Testis (tissue), 3 donors: Measurements from ENCODE around the gene RMI1. TPM values are rescaled to one million over a fixed set of nuclear protein-coding genes. Genes with fewer than 3 reads are reported as not detected.

Source experiments
- DNase-seq: peaks from one replicate; pipeline ENCODE4 v3.0.0-alpha.2; 2019
- H3K27ac ChIP-seq, 2 donors: fragments of 200-600 bp; sonication (generic); one replicate each; pipeline ENCODE4 v1.5.1; 2019
- H3K27me3 ChIP-seq: fragments of 200-600 bp; sonication (generic); one replicate; pipeline ENCODE4 v1.5.1; 2019
- H3K36me3 ChIP-seq: fragments of 200-600 bp; sonication (generic); one replicate; pipeline ENCODE4 v1.5.1; 2017; ENCODE audit warnings: low read depth; ENCODE audit errors: missing control alignments
- H3K4me1 ChIP-seq: fragments of 200-600 bp; sonication (generic); one replicate; pipeline ENCODE4 v1.5.1; 2019
- H3K4me3 ChIP-seq, 2 donors: fragments of 200-600 bp; sonication (generic); one replicate each; pipeline ENCODE4 v1.5.1; 2017 to 2019
- H3K9me3 ChIP-seq: fragments of 200-600 bp; sonication (generic); one replicate; pipeline ENCODE4 v1.5.1; 2017
- CTCF ChIP-seq, 3 experiments: fragments of 450-650 bp in 2 of 3; fragments of 200-600 bp in 1 of 3; sonication (generic) in 1 of 3; IDR thresholded peaks; one replicate each; pipeline ENCODE4 v1.5.1; 2016 to 2019; ENCODE audit warnings: antibody characterized with exemption in 3 of 3, mild to moderate bottlenecking in 2 of 3, moderate library complexity in 1 of 3
- POLR2A ChIP-seq: fragments of 450-650 bp; IDR thresholded peaks from one replicate; pipeline ENCODE4 v1.6.1; 2017; ENCODE audit warnings: antibody characterized with exemption, mild to moderate bottlenecking, moderate library complexity
- WGBS, 2 donors: methylation state at CpG; one replicate each; pipeline ENCODE4 v1.1.5; 2018; 5-methylcytosine and 5-hydroxymethylcytosine counted together
- intact Hi-C: fragments of 100-400 bp; cut with DNase I; formaldehyde crosslinking; loops from one replicate; pipeline ENCODE4 v1.15.1; 2023; ENCODE audit warnings: low total_unique reads
- polyA plus RNA-seq: library from polyadenylated mRNA; stranded (reverse); fragments of 350-450 nt; fragmentation: Illumina TruSeq; extraction: RNeasy Lipid Tissue Mini Kit (QIAGEN cat#74804); gene quantifications from one replicate; pipeline ENCODE4 v1.2.3, GENCODE V29; 2014; ENCODE audit warnings: low read depth, low replicate concordance; ENCODE audit not compliant: insufficient read depth
- total RNA-seq, 2 donors: library from RNA; depleted of rRNA; stranded (reverse); fragments of >200 nt; gene quantifications; one replicate each; pipeline ENCODE4 v1.2.3, GENCODE V29; 2016

The RMI1 gene
- total and polyA plus RNA-seq, 3 donors from 2014 or later = 10.7 to 13.9 (median 12.0) TPM

DNA sequence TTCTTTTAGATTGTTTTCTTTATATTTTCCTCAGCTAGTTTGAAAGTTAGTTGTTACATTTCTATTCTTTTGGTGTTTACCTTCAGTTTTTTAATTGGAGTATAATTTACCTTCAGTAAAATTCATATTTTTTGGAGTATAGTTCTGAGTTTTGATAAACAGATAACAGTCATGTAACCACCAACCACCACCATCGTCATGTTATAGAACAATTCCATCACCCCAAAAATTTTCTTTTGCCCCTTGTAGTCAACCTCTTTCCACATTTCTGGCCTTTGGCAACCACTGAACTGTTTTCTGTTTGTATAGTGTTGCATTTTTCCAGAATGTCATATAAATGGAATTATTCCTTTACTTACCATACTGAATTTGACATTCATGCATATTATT lies 6.8 kb downstream of the RMI1 start:
- no peak for DNase-seq
- no peak overlapping the region for H3K27ac ChIP-seq
- H3K4me3 ChIP-seq = no peak overlapping the region
- 93 to 97% methylated on average over 1 of the region's 1 CpG for WGBS, 2 donors
- H3K36me3 ChIP-seq = no peaks in the 10 kb centered on the region
- intact Hi-C loops = no loop called here
- H3K27me3 ChIP-seq = no peaks in the 10 kb centered on the region
- no peak for TF ChIP-seq CTCF (IDR thresholded peaks at IDR 0.05)
- TF ChIP-seq POLR2A = no peak
- no peaks in the 10 kb centered on the region for H3K9me3 ChIP-seq
- no peaks in the 10 kb centered on the region for H3K4me1 ChIP-seq

- Histone ChIP-seq H3K9me3 (no peaks in the 10 kb centered on the region), H3K4me3 (no peak overlapping the region), H3K4me1 (no peaks in the 10 kb centered on the region), H3K36me3 (no peaks in the 10 kb centered on the region), H3K27me3 (no peaks in the 10 kb centered on the region), H3K27ac (no peak overlapping the region)
- WGBS, 2 donors = 85 to 86% methylated on average over 2 of the region's 2 CpGs
- intact Hi-C loops = no loop called here
- no peak for DNase-seq
- TF ChIP-seq CTCF (IDR thresholded peaks at IDR 0.05) (no peak), POLR2A (no peak)
These were observed 7.8 kb downstream of the RMI1 start for GRCh38 chr9:83988411-83988810.

DNA sequence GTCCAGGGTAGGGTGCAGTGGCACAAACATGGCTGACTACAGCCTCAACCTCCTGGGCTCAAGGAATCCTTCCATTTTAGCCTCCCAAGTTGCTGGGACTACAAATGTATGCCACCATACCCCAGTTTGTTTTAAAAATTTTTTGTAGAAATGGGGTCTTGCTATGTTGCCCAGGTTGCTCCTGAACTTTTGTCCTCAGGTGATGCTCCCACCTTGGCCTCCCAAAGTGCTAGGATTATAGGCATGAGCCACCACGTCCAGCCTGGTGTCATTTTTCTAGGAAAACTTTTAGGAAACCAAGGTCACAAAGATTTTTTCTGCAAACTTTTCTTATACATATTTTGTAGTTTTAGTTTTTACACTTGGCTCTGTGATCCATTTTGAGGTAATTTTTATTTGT lies 10.8 kb downstream of the RMI1 start:
- H3K4me1 ChIP-seq = no peaks in the 10 kb centered on the region
- no peak for DNase-seq
- TF ChIP-seq POLR2A (no peak), CTCF (IDR thresholded peaks at IDR 0.05) (no peak)
- intact Hi-C loops = no loop called here
- no peaks in the 10 kb centered on the region for H3K27me3 ChIP-seq
- H3K36me3 ChIP-seq = no peaks in the 10 kb centered on the region
- WGBS, 2 donors = 66 to 83% methylated on average over 1 of the region's 1 CpG
- no peak overlapping the region for H3K27ac ChIP-seq
- no peak overlapping the region for H3K4me3 ChIP-seq
- H3K9me3 ChIP-seq = no peaks in the 10 kb centered on the region

DNA sequence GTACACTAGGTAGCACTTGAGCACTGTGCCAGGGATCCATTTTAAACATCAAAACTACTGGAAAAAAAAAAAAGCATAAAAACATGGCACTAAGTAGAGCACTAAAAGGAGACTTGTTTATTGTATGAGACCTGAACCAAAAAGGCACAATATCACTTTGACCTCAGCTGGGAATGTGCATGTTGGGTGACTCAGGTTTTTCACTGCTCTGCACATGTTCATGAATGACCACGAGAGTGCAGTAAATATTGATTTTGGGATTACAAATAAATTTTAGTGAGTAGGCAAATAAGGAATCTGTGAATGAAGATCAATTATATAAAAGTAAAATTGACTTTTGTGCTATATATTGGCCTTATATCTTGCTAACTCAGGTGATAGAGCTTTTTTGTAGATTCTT lies 11.8 kb downstream of the RMI1 start:
- WGBS, 2 donors = 87 to 92% methylated on average over 1 of the region's 1 CpG
- H3K27me3 ChIP-seq = no peaks in the 10 kb centered on the region
- H3K9me3 ChIP-seq = no peaks in the 10 kb centered on the region
- intact Hi-C loops = no loop called here
- H3K4me3 ChIP-seq = no peak overlapping the region
- no peaks in the 10 kb centered on the region for H3K4me1 ChIP-seq
- H3K27ac ChIP-seq = no peak overlapping the region
- TF ChIP-seq CTCF (IDR thresholded peaks at IDR 0.05) (no peak), POLR2A (no peak)
- no peaks in the 10 kb centered on the region for H3K36me3 ChIP-seq
- DNase-seq = no peak

DNA sequence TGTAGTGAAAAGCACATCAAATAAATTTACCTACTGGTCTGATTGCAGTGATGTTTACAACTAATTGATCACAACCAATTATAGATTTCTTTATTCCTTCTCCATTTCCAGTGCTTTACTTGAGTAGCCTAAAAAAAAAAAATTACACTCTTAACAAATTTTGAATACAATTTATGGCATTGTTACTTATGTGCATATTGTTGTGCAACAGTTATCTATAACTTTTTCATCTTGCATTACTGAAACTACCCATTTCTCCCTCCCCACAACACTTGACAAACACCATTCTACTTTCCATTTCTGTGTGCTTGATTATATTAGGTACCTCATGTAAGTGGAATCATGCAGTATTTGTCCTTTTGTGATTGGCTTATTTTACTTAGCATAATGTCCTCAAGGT lies 12.3 kb downstream of the RMI1 start:
- no peak for TF ChIP-seq CTCF (IDR thresholded peaks at IDR 0.05)
- Histone ChIP-seq H3K27ac (no peak overlapping the region), H3K9me3 (no peaks in the 10 kb centered on the region), H3K4me1 (no peaks in the 10 kb centered on the region), H3K27me3 (no peaks in the 10 kb centered on the region), H3K36me3 (no peaks in the 10 kb centered on the region), H3K4me3 (no peak overlapping the region)
- no peak for DNase-seq
- intact Hi-C loops = no loop called here
